GM20000 (cell line): ENCODE data around the gene IGSF22.

Experiments used
- DNase-seq: peaks from one replicate; pipeline ENCODE4 v3.0.0; 2012; ENCODE audit warnings: low spot score
- TF ChIP-seq, protein P1 (sequence below): IDR thresholded peaks from 2 replicates; pipeline ENCODE4 v1.5.1; 2012; ENCODE audit warnings: mild to moderate bottlenecking, control low read depth; ENCODE audit errors: extremely low read depth, missing control alignments

The IGSF22 gene

DNA sequence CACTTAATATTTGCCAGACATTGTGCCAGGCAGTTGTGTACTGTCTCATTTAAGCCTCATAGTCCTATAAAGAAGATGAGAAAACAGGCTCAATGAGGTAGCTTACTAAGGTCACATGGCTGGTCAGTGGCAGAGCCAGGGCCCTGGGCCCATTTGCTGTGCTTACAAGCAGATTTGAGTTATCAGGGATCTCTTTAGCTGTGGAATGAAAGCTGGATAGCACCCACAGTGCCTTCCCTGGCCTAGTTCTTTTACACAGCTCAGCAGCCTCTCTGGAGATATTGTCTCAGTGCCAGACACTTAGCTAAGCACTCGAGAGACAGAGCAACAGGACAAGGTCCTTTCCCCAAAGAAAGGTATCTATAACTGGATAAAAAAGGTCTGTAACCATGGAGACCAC is 21.3 kb downstream of the IGSF22 start:
- no peak for DNase-seq
- TF ChIP-seq, protein P1, sequence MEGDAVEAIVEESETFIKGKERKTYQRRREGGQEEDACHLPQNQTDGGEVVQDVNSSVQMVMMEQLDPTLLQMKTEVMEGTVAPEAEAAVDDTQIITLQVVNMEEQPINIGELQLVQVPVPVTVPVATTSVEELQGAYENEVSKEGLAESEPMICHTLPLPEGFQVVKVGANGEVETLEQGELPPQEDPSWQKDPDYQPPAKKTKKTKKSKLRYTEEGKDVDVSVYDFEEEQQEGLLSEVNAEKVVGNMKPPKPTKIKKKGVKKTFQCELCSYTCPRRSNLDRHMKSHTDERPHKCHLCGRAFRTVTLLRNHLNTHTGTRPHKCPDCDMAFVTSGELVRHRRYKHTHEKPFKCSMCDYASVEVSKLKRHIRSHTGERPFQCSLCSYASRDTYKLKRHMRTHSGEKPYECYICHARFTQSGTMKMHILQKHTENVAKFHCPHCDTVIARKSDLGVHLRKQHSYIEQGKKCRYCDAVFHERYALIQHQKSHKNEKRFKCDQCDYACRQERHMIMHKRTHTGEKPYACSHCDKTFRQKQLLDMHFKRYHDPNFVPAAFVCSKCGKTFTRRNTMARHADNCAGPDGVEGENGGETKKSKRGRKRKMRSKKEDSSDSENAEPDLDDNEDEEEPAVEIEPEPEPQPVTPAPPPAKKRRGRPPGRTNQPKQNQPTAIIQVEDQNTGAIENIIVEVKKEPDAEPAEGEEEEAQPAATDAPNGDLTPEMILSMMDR: no peak

DNA sequence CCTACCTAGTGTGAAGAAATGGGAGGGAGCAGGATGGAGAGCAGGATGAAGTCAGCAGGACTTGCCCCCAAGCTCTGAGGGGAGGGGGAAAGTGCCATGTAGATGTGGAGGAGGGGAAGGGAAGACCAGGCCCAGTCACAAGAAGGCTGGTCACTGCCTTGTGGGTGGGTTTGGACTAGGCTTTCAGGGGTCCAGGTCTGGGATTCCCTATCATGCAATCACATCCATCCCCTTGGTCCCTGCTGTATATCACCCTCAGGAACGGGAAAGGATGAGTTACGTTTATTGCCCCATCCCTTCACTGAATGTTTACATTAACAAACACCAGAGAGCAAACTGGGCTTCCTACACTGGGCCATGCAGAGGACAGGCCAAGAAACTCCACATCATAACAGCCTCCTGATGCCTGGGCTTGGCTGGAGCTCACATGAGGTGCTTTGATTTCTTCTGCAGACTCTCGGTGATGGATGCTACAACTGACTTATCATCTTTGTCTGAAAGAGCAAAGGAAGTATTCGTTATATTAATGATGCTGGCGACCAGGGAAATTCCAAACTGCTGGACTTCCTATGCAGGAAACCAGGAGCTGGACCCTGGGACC is 21.8 kb downstream of the IGSF22 start:
- TF ChIP-seq, protein P1: no peak
- DNase-seq: no peak

DNA sequence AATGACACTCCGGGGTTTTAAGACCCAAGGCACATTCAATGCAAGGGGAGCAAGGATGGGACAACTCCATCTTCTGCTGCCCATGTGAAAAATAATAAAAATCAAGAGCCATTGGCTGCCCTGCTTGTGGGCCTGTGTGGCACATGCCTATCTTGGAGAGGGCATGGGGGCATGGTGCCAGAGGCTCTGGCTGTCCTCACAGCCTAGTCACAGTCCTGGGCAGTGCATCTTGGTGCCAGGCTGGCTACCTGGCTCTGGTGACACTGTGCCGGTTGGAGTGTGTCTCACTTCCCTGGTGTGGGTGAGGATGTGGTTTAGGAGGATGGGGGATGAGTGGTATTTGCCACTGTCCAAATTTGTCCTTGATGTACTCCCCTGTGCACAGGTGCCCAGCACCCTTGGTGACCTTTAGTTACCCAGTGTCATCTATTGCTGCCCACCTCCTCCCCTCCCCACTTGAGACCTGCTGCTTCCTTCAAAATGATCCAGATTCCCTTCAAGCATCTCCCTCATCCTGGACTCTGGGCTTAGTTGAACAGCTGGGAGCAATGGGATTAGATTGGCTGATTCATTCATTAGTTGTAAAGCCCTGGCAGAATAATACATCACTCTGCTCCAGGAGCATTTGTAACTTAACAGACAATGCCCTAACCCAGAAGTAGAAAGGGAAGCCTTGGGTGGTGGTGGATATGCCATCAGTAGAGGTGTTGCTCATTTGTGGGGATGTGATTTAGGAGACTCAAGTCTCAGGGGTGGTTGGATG is 22.8 kb downstream of the IGSF22 start:
- TF ChIP-seq, protein P1: no peak
- no peak for DNase-seq

DNA sequence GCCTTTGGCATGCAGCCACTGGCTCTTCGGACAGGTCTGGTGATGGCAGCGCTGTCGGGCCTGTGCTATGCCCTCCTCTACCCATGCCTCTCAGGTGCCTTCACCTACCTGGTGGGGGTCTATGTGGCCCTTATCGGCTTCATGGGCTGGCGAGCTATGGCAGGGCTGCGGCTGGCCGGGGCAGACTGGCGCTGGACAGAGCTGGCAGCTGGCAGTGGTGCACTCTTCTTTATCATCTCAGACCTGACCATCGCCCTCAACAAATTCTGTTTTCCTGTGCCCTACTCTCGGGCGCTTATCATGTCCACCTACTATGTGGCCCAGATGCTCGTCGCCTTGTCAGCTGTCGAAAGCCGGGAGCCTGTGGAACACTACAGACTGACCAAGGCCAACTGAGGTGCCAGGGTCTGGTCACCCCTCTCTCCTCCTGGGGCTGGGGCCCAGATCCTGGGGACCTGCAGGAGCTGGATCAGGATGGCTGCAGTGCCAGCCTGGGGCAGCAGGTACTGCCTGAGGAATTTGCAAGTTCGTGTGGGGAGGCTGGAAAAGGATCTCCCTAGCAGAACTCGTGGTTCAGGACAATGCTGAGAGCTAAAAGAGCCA is 24.3 kb downstream of the IGSF22 start:
- DNase-seq: no peak
- TF ChIP-seq, protein P1: no peak

DNA sequence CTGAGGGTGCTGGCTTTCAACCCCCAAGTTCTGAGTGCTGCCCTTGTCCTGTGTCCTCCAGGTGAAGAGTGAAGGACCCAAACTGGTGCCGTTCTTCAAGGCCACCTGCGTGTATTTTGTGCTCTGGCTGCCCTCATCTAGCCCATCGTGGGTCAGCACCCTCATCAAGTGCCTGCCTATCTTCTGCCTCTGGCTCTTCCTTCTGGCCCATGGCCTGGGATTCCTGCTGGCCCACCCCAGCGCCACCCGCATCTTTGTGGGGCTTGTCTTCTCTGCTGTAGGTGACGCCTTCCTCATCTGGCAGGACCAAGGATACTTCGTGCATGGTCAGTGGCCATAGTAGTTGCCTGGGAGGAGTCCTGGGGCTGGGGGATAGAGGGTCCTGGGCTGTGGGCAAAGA is 25.1 kb downstream of the IGSF22 start:
- no peak for DNase-seq
- TF ChIP-seq, protein P1: no peak

DNA sequence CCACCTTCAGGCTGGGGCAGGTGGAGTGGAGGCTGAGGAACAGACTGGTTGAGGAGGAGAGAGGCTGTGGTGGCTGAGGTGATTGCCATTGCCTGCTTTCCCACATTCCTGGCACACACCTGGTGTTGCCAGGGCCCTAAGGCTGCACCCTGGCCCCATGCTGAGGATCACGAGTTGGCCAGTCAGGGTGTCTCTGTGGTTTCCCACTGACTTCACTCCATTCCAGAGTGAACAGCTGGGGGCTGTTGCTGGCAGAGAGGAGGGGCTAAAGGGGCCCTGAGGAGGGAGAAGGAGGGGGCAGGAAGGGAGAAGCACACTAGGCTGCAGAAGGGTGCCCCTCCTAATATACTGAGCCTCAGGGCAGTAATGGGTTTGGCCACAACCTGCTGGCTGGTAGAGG is 25.6 kb downstream of the IGSF22 start:
- TF ChIP-seq, protein P1: no peak
- DNase-seq: no peak

DNA sequence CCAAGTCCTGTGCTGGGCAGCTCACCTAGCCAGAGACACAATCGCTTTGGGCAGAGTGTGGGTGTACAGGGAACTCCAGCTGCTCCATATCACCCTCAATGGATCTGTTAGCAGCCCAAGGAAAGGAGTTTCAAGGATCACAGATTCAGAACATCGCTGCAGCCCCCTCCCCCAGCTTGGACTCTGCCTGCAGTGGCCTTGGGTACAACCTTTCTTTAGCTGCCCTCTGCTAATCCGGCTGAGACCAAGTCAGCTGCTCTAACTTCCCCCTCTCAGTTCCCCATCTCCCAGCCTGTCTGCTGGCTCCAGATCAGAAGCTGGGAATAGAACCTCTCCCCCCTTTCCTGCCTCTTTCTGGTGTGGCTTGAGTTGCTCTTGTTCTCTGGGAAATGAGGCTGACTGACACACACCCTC is 26.1 kb downstream of the IGSF22 start:
- DNase-seq: no peak
- TF ChIP-seq, protein P1: no peak
